SIG-M5 (cell line): ENCODE measurements around the gene FLAD1.

Experiments used
- DNase-seq: peaks from one replicate; lab custom pipeline; 2025; lab: John Stamatoyannopoulos, UW

FLAD1 gene

GRCh38 chr1:155017041-155017945, 34.1 kb downstream of the FLAD1 start:
- DNase-seq, result no peak

- DNase-seq, result no peak
Measured at GRCh38 chr1:155017946-155018316, 34.8 kb downstream of the FLAD1 start.

GRCh38 chr1:155018617-155019348, 35.6 kb downstream of the FLAD1 start:
- DNase-seq, result no peak

- no peak for DNase-seq
Measured at GRCh38 chr1:155019377-155020245, 36.5 kb downstream of the FLAD1 start.

GRCh38 chr1:155022136-155022926, 39.2 kb downstream of the FLAD1 start:
- DNase-seq, result no peak

GRCh38 chr1:155022927-155023236, 39.7 kb downstream of the FLAD1 start:
- DNase-seq, result no peak

- no peak for DNase-seq
Measured at GRCh38 chr1:155023627-155024026, 40.5 kb downstream of the FLAD1 start.

GRCh38 chr1:155024315-155024714, 41.2 kb downstream of the FLAD1 start:
- no peak for DNase-seq

- DNase-seq, result no peak
Measured at GRCh38 chr1:155026154-155026553, 43.0 kb downstream of the FLAD1 start.

GRCh38 chr1:155026588-155026987, 43.4 kb downstream of the FLAD1 start:
- DNase-seq, result no peak

- no peak for DNase-seq
Measured at GRCh38 chr1:155029513-155030242, 46.5 kb downstream of the FLAD1 start.

GRCh38 chr1:155030243-155030795, 47.2 kb downstream of the FLAD1 start:
- DNase-seq, result no peak

- DNase-seq, result no peak
Measured at GRCh38 chr1:155030899-155031298, 47.8 kb downstream of the FLAD1 start.

- no peak for DNase-seq
Measured at GRCh38 chr1:155032886-155033285, 49.7 kb downstream of the FLAD1 start.

- DNase-seq, result no peak
Measured at GRCh38 chr1:155033524-155033923, 50.4 kb downstream of the FLAD1 start, which contains the start of the genes DCST1 and DCST2. TSS of gene DCST1 (plus strand) at chr1:155033824. CDS start at chr1:155034037, 213 bp downstream. TSS of gene DCST2 (minus strand) at chr1:155033781. CDS start at chr1:155033701, 80 bp downstream.

- no peak for DNase-seq
Measured at GRCh38 chr1:155034318-155035208, 51.4 kb downstream of the FLAD1 start.

- no peak for DNase-seq
Measured at GRCh38 chr1:155035936-155036335, 52.8 kb downstream of the FLAD1 start.

- DNase-seq, result no peak
Measured at GRCh38 chr1:155037043-155037442, 53.9 kb downstream of the FLAD1 start.

- DNase-seq, result no peak
Measured at GRCh38 chr1:155037851-155038441, 54.8 kb downstream of the FLAD1 start.
